MG63 (cell line): Measurements from ENCODE around the gene ARHGAP25. TPM values are rescaled to one million over a fixed set of nuclear protein-coding genes. Genes with fewer than 3 reads are reported as not detected.

Source experiments
- DNase-seq: peaks from one replicate; pipeline ENCODE4 v3.0.0-alpha.2; 2020
- H3K27me3 ChIP-seq: fragments of 250-450 bp; sonication (Bioruptor Pico); 2 replicates; pipeline ENCODE4 v1.5.1; 2020; ENCODE audit warnings: mild to moderate bottlenecking, moderate library complexity
- H3K36me3 ChIP-seq: fragments of 250-450 bp; sonication (Bioruptor Pico); 2 replicates; pipeline ENCODE4 v1.5.1; 2020; ENCODE audit warnings: mild to moderate bottlenecking, moderate library complexity
- H3K4me3 ChIP-seq: fragments of 250-450 bp; sonication (Bioruptor Pico); 2 replicates; pipeline ENCODE4 v1.5.1; 2020; ENCODE audit warnings: mild to moderate bottlenecking, moderate library complexity
- H3K9me3 ChIP-seq: fragments of 250-450 bp; sonication (Bioruptor Pico); 2 replicates; pipeline ENCODE4 v1.5.1; 2020; ENCODE audit warnings: mild to moderate bottlenecking, moderate library complexity
- total RNA-seq: library from RNA; depleted of rRNA; stranded (reverse); fragments of >200 nt; shearing (Covaris generic); gene quantifications from 2 replicates; pipeline ENCODE4 v1.2.3, GENCODE V29; 2014; ENCODE audit warnings: low replicate concordance

Gene ARHGAP25
- total RNA-seq, 1 experiment from 2014 or later: not detected

DNA sequence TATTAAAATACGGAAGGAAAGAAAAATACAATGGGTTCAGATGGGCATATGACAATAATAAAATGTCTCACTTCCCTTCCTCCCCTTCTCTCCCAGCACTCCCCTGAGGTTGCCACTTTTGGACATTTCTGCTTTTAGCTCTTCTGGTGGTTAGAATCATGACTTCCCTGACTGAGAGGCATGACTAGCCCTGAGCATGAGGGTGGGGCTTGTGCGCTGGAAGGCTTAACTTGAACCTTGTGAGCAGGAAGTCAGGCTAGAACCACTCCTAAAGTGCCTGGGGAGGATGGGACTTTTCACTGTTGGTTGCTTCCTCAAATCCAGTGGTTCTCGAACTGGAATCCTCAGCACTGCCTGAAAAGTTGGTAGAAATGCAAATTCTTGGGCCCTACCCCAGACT is 19.7 kb upstream of the ARHGAP25 start:
- no peaks in the 10 kb centered on the region for H3K27me3 ChIP-seq
- H3K36me3 ChIP-seq: no peaks in the 10 kb centered on the region
- H3K4me3 ChIP-seq: no peak overlapping the region
- no peak for DNase-seq
- H3K9me3 ChIP-seq: no peaks in the 10 kb centered on the region

DNA sequence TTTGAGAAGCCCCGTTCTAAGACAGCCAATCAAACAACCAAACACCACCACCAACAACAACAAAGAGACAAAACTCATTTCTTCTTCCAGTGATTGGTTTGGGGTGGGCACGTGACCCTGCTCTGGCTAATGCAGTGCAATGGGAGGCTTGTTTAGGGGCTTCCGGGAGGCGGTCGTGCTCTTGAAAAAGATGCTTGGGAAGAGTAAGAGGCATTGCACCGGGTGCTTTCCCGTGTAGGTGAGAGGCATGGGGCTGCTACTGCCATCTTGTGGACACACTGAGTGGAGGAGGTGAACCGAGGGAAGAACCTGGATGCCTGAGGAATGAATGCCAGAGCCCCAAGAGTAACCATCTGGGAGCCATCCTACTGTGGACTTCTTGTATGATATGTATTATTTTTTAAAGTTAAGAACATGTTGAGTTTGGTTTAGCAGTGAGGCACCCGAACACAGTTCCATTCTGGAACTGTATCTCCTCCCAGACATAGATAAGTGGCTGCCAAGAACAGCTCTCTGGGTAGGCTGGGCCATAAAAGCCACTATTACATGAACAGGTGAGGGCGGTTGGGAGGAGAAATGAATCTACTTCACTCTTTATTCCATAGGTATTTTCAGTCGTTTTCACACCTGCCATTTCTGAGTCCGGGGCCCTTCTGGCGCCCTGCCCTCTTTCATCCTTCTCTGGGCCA is 19.1 kb upstream of the ARHGAP25 start:
- no peaks in the 10 kb centered on the region for H3K27me3 ChIP-seq
- H3K36me3 ChIP-seq: no peaks in the 10 kb centered on the region
- H3K4me3 ChIP-seq: no peak overlapping the region
- no peaks in the 10 kb centered on the region for H3K9me3 ChIP-seq
- DNase-seq: peak; percentile 36

GRCh38 chr2:68716604-68717304 is 17.9 kb upstream of the ARHGAP25 start:
- Histone ChIP-seq H3K27me3 (no peaks in the 10 kb centered on the region), H3K9me3 (no peaks in the 10 kb centered on the region), H3K36me3 (no peaks in the 10 kb centered on the region), H3K4me3 (no peak overlapping the region)
- no peak for DNase-seq

GRCh38 chr2:68717305-68717661 is 17.3 kb upstream of the ARHGAP25 start:
- Histone ChIP-seq H3K36me3 (no peaks in the 10 kb centered on the region), H3K4me3 (no peak overlapping the region), H3K9me3 (no peaks in the 10 kb centered on the region), H3K27me3 (no peaks in the 10 kb centered on the region)
- DNase-seq: no peak

GRCh38 chr2:68719912-68720311 is 14.7 kb upstream of the ARHGAP25 start:
- no peak for DNase-seq
- H3K9me3 ChIP-seq: no peaks in the 10 kb centered on the region

GRCh38 chr2:68720665-68721064 is 13.9 kb upstream of the ARHGAP25 start:
- Histone ChIP-seq H3K27me3 (no peaks in the 10 kb centered on the region), H3K9me3 (no peaks in the 10 kb centered on the region), H3K36me3 (no peaks in the 10 kb centered on the region), H3K4me3 (no peak overlapping the region)
- DNase-seq: no peak

More at GRCh38 chr2:68719912-68720311, 14.7 kb upstream of the ARHGAP25 start:
- Histone ChIP-seq H3K36me3 (no peaks in the 10 kb centered on the region), H3K27me3 (no peaks in the 10 kb centered on the region), H3K4me3 (no peak overlapping the region)

GRCh38 chr2:68721482-68722101 is 13.0 kb upstream of the ARHGAP25 start:
- no peak overlapping the region for H3K4me3 ChIP-seq
- no peaks in the 10 kb centered on the region for H3K9me3 ChIP-seq
- H3K36me3 ChIP-seq: no peaks in the 10 kb centered on the region
- no peak for DNase-seq
- H3K27me3 ChIP-seq: no peaks in the 10 kb centered on the region

DNA sequence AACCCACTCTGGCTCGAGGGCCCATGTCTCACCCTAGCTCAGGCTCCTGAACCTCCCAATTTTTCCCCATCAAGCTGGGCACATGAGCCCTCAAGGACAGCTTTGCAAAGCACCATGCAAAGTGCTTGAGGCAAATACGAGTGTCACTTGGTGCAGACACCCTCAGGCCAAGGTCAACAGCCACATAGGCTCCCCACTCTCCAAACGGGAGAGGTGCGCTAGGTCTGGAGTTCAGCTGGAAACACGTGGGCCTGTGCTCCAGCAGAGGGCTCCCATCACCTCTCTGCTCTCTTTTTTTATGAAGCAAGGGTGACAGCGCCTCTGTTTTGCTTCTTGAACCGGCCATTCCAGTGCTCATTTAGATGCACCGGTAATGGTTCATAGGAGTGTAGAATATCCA is 11.9 kb upstream of the ARHGAP25 start:
- no peak overlapping the region for H3K4me3 ChIP-seq

GRCh38 chr2:68723181-68723580 is 11.4 kb upstream of the ARHGAP25 start:
- Histone ChIP-seq H3K4me3 (no peak overlapping the region), H3K27me3 (no peaks in the 10 kb centered on the region), H3K9me3 (no peaks in the 10 kb centered on the region), H3K36me3 (no peaks in the 10 kb centered on the region)
- no peak for DNase-seq

More for the DNA sequence above, 11.9 kb upstream of the ARHGAP25 start:
- H3K9me3 ChIP-seq: no peaks in the 10 kb centered on the region
- no peaks in the 10 kb centered on the region for H3K36me3 ChIP-seq
- H3K27me3 ChIP-seq: no peaks in the 10 kb centered on the region
- no peak for DNase-seq

- H3K36me3 ChIP-seq: no peaks in the 10 kb centered on the region
- DNase-seq: no peak
- no peaks in the 10 kb centered on the region for H3K27me3 ChIP-seq
- no peaks in the 10 kb centered on the region; the same call in 1 of the 2 replicates for H3K9me3 ChIP-seq
- H3K4me3 ChIP-seq: no peak overlapping the region
These were observed 8.5 kb upstream of the ARHGAP25 start for GRCh38 chr2:68726100-68726499.

GRCh38 chr2:68726608-68727367 is 7.8 kb upstream of the ARHGAP25 start:
- Histone ChIP-seq H3K9me3 (no peaks in the 10 kb centered on the region; the same call in 1 of the 2 replicates), H3K36me3 (no peaks in the 10 kb centered on the region), H3K4me3 (no peak overlapping the region), H3K27me3 (no peaks in the 10 kb centered on the region)
- DNase-seq: no peak

DNA sequence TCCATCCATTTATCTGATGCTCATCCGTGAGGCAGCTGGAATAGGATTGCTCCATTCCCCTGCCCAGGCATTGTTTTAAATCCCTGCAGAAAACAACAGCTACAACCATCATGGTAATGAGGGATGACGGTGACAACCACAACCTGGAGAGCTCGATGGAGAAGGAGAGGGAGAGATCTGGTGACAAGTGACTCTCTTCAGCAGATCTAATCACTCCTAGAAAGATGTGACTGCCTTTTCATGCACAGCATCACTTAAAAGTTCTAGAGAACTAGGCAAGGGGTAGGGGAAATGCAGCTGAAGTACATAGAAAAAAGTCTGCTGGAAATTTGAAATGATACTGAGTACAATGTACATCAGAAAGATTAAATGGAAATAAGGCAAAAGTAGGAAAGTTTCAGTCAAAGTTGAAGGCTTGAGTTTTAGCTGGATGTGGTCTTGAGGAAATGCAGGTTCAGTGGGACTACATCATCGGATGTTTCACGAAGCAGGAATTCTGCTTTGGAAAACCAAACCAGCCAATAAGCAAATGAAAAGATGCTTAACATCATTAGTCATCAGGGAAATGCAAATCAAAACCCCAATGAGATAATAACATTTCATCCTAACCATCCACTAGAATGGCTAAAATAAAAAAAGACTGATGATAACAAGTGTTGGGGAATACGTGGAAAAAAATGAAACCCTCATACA is 6.8 kb upstream of the ARHGAP25 start:
- DNase-seq: no peak
- Histone ChIP-seq H3K4me3 (no peak overlapping the region), H3K36me3 (no peaks in the 10 kb centered on the region), H3K9me3 (no peaks in the 10 kb centered on the region; the same call in 1 of the 2 replicates), H3K27me3 (no peaks in the 10 kb centered on the region)

DNA sequence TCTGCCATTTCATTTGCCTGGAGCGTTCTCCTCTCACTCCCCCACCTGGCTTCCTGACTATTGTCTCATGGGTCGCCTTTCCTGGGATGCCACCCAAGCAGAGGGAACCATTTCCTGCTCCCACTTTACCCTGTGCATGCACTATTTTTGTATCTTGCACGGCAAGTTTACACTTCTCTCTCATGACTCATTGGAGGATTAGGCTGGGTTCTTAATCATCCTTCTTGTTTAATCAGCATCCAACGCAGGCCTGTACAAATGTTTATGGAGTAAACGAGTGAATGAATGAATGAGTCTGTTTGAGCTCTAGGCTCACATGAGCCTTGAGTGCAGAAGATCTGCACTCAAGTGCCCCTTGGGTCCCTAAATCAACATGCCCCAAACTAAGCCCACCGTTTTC is 3.8 kb upstream of the ARHGAP25 start:
- no peaks in the 10 kb centered on the region for H3K27me3 ChIP-seq
- no peaks in the 10 kb centered on the region; the same call in 1 of the 2 replicates for H3K9me3 ChIP-seq
- H3K4me3 ChIP-seq: no peak overlapping the region
- no peaks in the 10 kb centered on the region for H3K36me3 ChIP-seq
- peak; percentile 61 for DNase-seq

GRCh38 chr2:68732036-68732932 is 2.3 kb upstream of the ARHGAP25 start:
- Histone ChIP-seq H3K36me3 (no peaks in the 10 kb centered on the region), H3K9me3 (no peaks in the 10 kb centered on the region; the same call in 1 of the 2 replicates), H3K4me3 (no peak overlapping the region), H3K27me3 (no peaks in the 10 kb centered on the region)
- DNase-seq: no peak

DNA sequence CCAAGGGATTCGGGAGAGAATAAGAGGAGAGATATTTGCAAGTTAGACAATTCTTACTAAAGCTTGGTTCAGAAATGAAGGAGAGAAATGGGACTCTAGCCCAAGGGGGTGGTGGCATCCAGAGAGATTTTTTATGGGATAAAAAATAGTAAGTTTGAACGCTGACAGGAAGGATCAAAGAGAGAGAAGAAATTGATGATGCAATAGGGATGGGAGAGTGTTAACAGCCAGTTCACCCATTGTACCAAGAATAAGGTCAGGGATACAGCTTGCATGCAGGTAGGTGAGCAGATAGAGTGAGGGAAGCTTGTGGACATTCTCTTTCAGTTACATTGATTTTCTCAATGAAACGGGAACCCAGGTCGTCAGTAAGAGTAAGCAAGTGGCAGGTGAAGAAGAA is 1.2 kb upstream of the ARHGAP25 start:
- Histone ChIP-seq H3K27me3 (no peaks in the 10 kb centered on the region), H3K4me3 (no peak overlapping the region), H3K36me3 (no peaks in the 10 kb centered on the region), H3K9me3 (no peaks in the 10 kb centered on the region; the same call in 1 of the 2 replicates)
- no peak for DNase-seq
